UCSD-AML1 (cell line): Measurements from ENCODE around the gene FBXO40.
"Not testable (repeated sequence)": the region's sequence is repeated elsewhere in the genome, so short reads cannot be mapped to it uniquely, and the experiment has no call there.

Experiments used
- DNase-seq: peaks from one replicate; lab custom pipeline; 2025; ENCODE audit not compliant: unreplicated experiment; lab: John Stamatoyannopoulos, UW

The FBXO40 gene

GRCh38 chr3:121592856-121593702 lies at the start of gene FBXO40:
Gene FBXO40 (plus strand): TSS chr3:121593379. CDS start chr3:121620576, 27,197 bp downstream.
- DNase-seq = no peak

GRCh38 chr3:121545049-121545573 lies 48.1 kb upstream of the FBXO40 start:
- DNase-seq = peak; percentile 51

- peak; percentile 90 for DNase-seq
Measured at GRCh38 chr3:121545574-121546455, 47.4 kb upstream of the FBXO40 start, which contains the start of gene POLQ. Gene POLQ (minus strand): TSS chr3:121545988. CDS start chr3:121545877, 111 bp downstream.

GRCh38 chr3:121552379-121552778 lies 40.8 kb upstream of the FBXO40 start:
- DNase-seq = no peak

GRCh38 chr3:121552797-121553196 lies 40.4 kb upstream of the FBXO40 start:
- no peak for DNase-seq

- DNase-seq = no peak
Measured at GRCh38 chr3:121557426-121557934, 35.7 kb upstream of the FBXO40 start.

- no peak for DNase-seq
Measured at GRCh38 chr3:121562148-121562547, 31.0 kb upstream of the FBXO40 start.

GRCh38 chr3:121566773-121567172 lies 26.4 kb upstream of the FBXO40 start:
- DNase-seq = no peak

- DNase-seq = no peak
Measured at GRCh38 chr3:121567649-121568048, 25.5 kb upstream of the FBXO40 start, which contains the start of gene ARGFX. Gene ARGFX (plus strand): TSS chr3:121567949. CDS start chr3:121570714, 2,765 bp downstream.

GRCh38 chr3:121574449-121574848 lies 18.7 kb upstream of the FBXO40 start:
- no peak for DNase-seq

GRCh38 chr3:121581691-121582090 lies 11.5 kb upstream of the FBXO40 start:
- no peak for DNase-seq

GRCh38 chr3:121584418-121584817 lies 8.8 kb upstream of the FBXO40 start:
- no peak for DNase-seq

- DNase-seq = not testable (repeated sequence)
Measured at GRCh38 chr3:121593806-121594205, 627 bp downstream of the FBXO40 start.

GRCh38 chr3:121594850-121595249 lies 1.7 kb downstream of the FBXO40 start:
- no peak for DNase-seq

GRCh38 chr3:121595765-121596406 lies 2.7 kb downstream of the FBXO40 start:
- DNase-seq = no peak

- no peak for DNase-seq
Measured at GRCh38 chr3:121598564-121598963, 5.4 kb downstream of the FBXO40 start.

- not testable (repeated sequence) for DNase-seq
Measured at GRCh38 chr3:121599900-121600299, 6.7 kb downstream of the FBXO40 start.

- DNase-seq = no peak
Measured at GRCh38 chr3:121601212-121601812, 8.1 kb downstream of the FBXO40 start.

- no peak for DNase-seq
Measured at GRCh38 chr3:121604759-121605158, 11.6 kb downstream of the FBXO40 start.

- DNase-seq = no peak
Measured at GRCh38 chr3:121606106-121606505, 12.9 kb downstream of the FBXO40 start.
